Measurements from ENCODE around the gene GREM2.

The GREM2 gene

GRCh38 chr1:240630409-240630808 is 18.5 kb upstream of the GREM2 start:
- DNase-seq, result no peak
- no peaks in the 10 kb centered on the region for H3K9me3 ChIP-seq
- H3K4me1 ChIP-seq, result no peaks in the 10 kb centered on the region
- H3K4me3 ChIP-seq, result no peak overlapping the region
- intact Hi-C loops (cut with DNase I; ENCODE audit: low total_unique reads), result no loop called here
- H3K27me3 ChIP-seq, result no peaks in the 10 kb centered on the region
- H3K27ac ChIP-seq, result no peak overlapping the region
- no peaks in the 10 kb centered on the region for H3K36me3 ChIP-seq
- no peak for TF ChIP-seq CTCF (IDR thresholded peaks at IDR 0.05)

GRCh38 chr1:240621249-240621648 is 9.3 kb upstream of the GREM2 start:
- no peak for TF ChIP-seq CTCF (IDR thresholded peaks at IDR 0.05)
- H3K36me3 ChIP-seq, result no peaks in the 10 kb centered on the region
- no peak overlapping the region for H3K27ac ChIP-seq
- no peaks in the 10 kb centered on the region for H3K4me1 ChIP-seq
- no peak for DNase-seq
- no peak overlapping the region for H3K4me3 ChIP-seq
- H3K9me3 ChIP-seq, result no peaks in the 10 kb centered on the region
- intact Hi-C loops (cut with DNase I; ENCODE audit: low total_unique reads), result no loop called here
- H3K27me3 ChIP-seq, result no peaks in the 10 kb centered on the region

DNA sequence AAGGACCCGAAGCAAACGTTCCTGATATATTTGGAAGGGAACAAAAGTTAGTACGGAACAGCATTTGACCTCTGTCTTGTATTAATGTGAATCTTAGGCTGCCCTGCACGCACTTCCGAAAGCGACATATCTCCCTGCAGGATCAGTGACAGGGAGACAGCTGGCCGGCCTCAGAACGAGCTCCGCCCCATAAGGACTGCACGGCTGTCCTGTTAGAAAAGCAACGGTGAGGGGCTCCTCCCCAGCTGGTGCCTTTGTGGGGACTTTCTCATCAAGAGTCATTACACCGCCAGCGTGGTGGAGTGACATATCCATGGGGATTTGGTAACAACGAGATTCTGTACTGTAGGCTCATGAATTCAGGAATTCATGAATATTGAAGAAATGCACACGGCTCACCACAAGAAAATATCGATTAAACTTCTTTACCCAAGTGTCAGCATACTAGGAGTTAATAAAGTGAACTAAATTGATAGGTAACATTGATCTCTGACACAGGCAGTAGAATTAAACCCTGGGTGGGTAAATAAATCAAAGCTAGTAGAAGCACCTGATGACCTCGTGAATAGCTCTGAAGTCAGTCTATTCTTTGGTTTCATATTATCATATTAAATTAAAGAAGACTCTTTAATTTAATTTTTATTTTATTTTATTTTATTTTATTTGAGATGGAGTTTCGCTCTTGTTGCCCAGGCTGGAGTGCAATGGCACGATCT is 8.1 kb upstream of the GREM2 start:
- Histone ChIP-seq H3K36me3 (no peaks in the 10 kb centered on the region), H3K27ac (no peak overlapping the region), H3K4me1 (no peaks in the 10 kb centered on the region), H3K9me3 (no peaks in the 10 kb centered on the region), H3K4me3 (no peak overlapping the region), H3K27me3 (no peaks in the 10 kb centered on the region)
- no peak for TF ChIP-seq CTCF (IDR thresholded peaks at IDR 0.05)
- intact Hi-C loops (cut with DNase I; ENCODE audit: low total_unique reads), result no loop called here
- DNase-seq, result no peak

GRCh38 chr1:240619357-240619756 is 7.4 kb upstream of the GREM2 start:
- intact Hi-C loops (cut with DNase I; ENCODE audit: low total_unique reads), result no loop called here
- no peaks in the 10 kb centered on the region for H3K36me3 ChIP-seq
- H3K4me1 ChIP-seq, result no peaks in the 10 kb centered on the region
- H3K9me3 ChIP-seq, result no peaks in the 10 kb centered on the region
- no peak overlapping the region for H3K4me3 ChIP-seq
- no peak for TF ChIP-seq CTCF (IDR thresholded peaks at IDR 0.05)
- H3K27me3 ChIP-seq, result no peaks in the 10 kb centered on the region
- DNase-seq, result no peak
- H3K27ac ChIP-seq, result no peak overlapping the region

- TF ChIP-seq CTCF (IDR thresholded peaks at IDR 0.05), result no peak
- no peaks in the 10 kb centered on the region for H3K4me1 ChIP-seq
- no peaks in the 10 kb centered on the region for H3K9me3 ChIP-seq
- no peaks in the 10 kb centered on the region for H3K27me3 ChIP-seq
- H3K4me3 ChIP-seq, result no peak overlapping the region
- DNase-seq, result no peak
- intact Hi-C loops (cut with DNase I; ENCODE audit: low total_unique reads), result no loop called here
- H3K27ac ChIP-seq, result no peak overlapping the region
- no peaks in the 10 kb centered on the region for H3K36me3 ChIP-seq
Measured at GRCh38 chr1:240618946-240619345, 7.0 kb upstream of the GREM2 start.

GRCh38 chr1:240616018-240616417 is 4.1 kb upstream of the GREM2 start:
- H3K9me3 ChIP-seq, result no peaks in the 10 kb centered on the region
- no peak for TF ChIP-seq CTCF (IDR thresholded peaks at IDR 0.05)
- intact Hi-C loops (cut with DNase I; ENCODE audit: low total_unique reads), result no loop called here
- no peak overlapping the region for H3K4me3 ChIP-seq
- H3K4me1 ChIP-seq, result peaks cover 0 to 11% (median 1%) of the 10 kb centered on the region in 4 donors
- no peak for DNase-seq
- H3K27me3 ChIP-seq, result peaks cover 0 to 3% of the 10 kb centered on the region in 2 donors
- no peak overlapping the region for H3K27ac ChIP-seq
- H3K36me3 ChIP-seq, result no peaks in the 10 kb centered on the region
